H1 (cell line): ENCODE measurements around the gene ATXN2. TPM values are rescaled to one million over a fixed set of nuclear protein-coding genes. Genes with fewer than 3 reads are reported as not detected.

Source experiments
- BACH1 ChIP-seq: IDR thresholded peaks from 2 replicates; pipeline ENCODE4 v1.6.1; 2012; ENCODE audit warnings: low read length, improper control_type of control experiment
- CHD7 ChIP-seq: fragments of 300-600 bp; sonication (generic); IDR thresholded peaks from 2 replicates; pipeline ENCODE4 v1.7.1; 2012; ENCODE audit warnings: low read length, moderate library complexity, mild to moderate bottlenecking, inconsistent platforms; ENCODE audit not compliant: insufficient replicate concordance
- CREB1 ChIP-seq: IDR thresholded peaks from 2 replicates; pipeline ENCODE4 v1.6.1; 2012; ENCODE audit warnings: inconsistent platforms
- CTBP2 ChIP-seq: IDR thresholded peaks from 2 replicates; pipeline ENCODE4 v1.7.0; 2011; ENCODE audit warnings: borderline replicate concordance, mild to moderate bottlenecking, moderate library complexity, mixed read lengths, low read length; ENCODE audit not compliant: insufficient read depth, insufficient read length
- E2F6 ChIP-seq: IDR thresholded peaks from 2 replicates; pipeline ENCODE4 v1.6.1; 2012; ENCODE audit warnings: inconsistent platforms
- KDM1A ChIP-seq: fragments of 200-600, 300-600 bp; sonication (generic); IDR thresholded peaks from 2 replicates; pipeline ENCODE4 v1.7.1; 2016; ENCODE audit warnings: mild to moderate bottlenecking, low read length, borderline replicate concordance
- POLR2A ChIP-seq, 2 experiments: IDR thresholded peaks; 1 replicate in 1 of 2; 2 replicates in 1 of 2; pipeline ENCODE4 v1.6.1; 2011; ENCODE audit warnings: low read depth in 2 of 2, low read length in 2 of 2, mild to moderate bottlenecking in 2 of 2; ENCODE audit errors: control extremely low read depth in 1 of 2
- RFX5 ChIP-seq: IDR thresholded peaks from 2 replicates; pipeline ENCODE4 v1.6.1; 2011; ENCODE audit warnings: low read depth, low read length, improper control_type of control experiment, borderline replicate concordance
- TAF1 ChIP-seq: IDR thresholded peaks from 2 replicates; pipeline ENCODE4 v1.6.1; 2011; ENCODE audit warnings: mild to moderate bottlenecking, low read depth, low read length
- ZNF274 ChIP-seq: IDR thresholded peaks from 2 replicates; pipeline ENCODE4 v1.7.0; 2012; ENCODE audit warnings: low read length, borderline replicate concordance; ENCODE audit errors: extremely low read depth
- polyA plus RNA-seq, 7 experiments: library from polyadenylated mRNA; depleted of rRNA in 3 of 7; stranded (reverse) in 5 of 7; unstranded in 2 of 7; fragments of >200 nt in 5 of 7; fragments of 200-250 nt in 2 of 7; gene quantifications; 1 replicate in 5 of 7; 2 replicates in 1 of 7; 4 replicates in 1 of 7; pipeline versions ENCODE4 v1.2.1 to v1.2.3, GENCODE V29; 2011 to 2013; ENCODE audit warnings: missing spikeins in 2 of 7, mixed read lengths in 2 of 7
- total RNA-seq: library from RNA; stranded (reverse); fragmentation: NEBNext Ultra II Directional; extraction: Animal tissue kit (Norgen Biotek cat#: 25700); gene quantifications from 2 replicates; pipeline ENCODE4 v1.2.1, GENCODE V29; 2021

Gene ATXN2
- total and polyA plus RNA-seq, 2 of the 8 experiments (the other 6 are each of a cell fraction or from before 2014, with no cell fraction given) = 46.6 to 80.7 TPM

GRCh38 chr12:111412007-111412829 lies 186.9 kb downstream of the ATXN2 start (continued):
- TF ChIP-seq CHD7 (no peak), CTBP2 (no peak), RFX5 (no peak), E2F6 (peak; percentile 37; the same call in 1 of the 2 replicates), TAF1 (0 out of 2 replicates have a peak, but pooled peaks have one; percentile 47), ZNF274 (no peak), BACH1 (no peak), CREB1 (no peak), KDM1A (no peak), POLR2A (IDR thresholded peaks at IDR 0.05; ENCODE audit: control extremely low read depth in 1 of 2, low read depth in 2 of 2, low read length in 2 of 2) (no peak)
